GF-D8 (cell line): ENCODE measurements around the gene KHNYN.

Experiments used
- DNase-seq: peaks from one replicate; lab custom pipeline; 2025; lab: John Stamatoyannopoulos, UW

The KHNYN gene

GRCh38 chr14:24401810-24402702 is 27.7 kb upstream of the KHNYN start:
- DNase-seq = no peak

GRCh38 chr14:24403294-24403998 is 26.3 kb upstream of the KHNYN start:
- DNase-seq = no peak

GRCh38 chr14:24404814-24405213 is 24.9 kb upstream of the KHNYN start:
- DNase-seq = no peak

GRCh38 chr14:24406416-24406815 is 23.3 kb upstream of the KHNYN start:
- no peak for DNase-seq

GRCh38 chr14:24407608-24408325 is 22.0 kb upstream of the KHNYN start:
- no peak for DNase-seq

- DNase-seq = no peak
These were observed 21.0 kb upstream of the KHNYN start for GRCh38 chr14:24408764-24409163.

- DNase-seq = no peak
These were observed 20.6 kb upstream of the KHNYN start for GRCh38 chr14:24409192-24409591.

GRCh38 chr14:24409956-24410355 is 19.8 kb upstream of the KHNYN start:
- DNase-seq = no peak

- no peak for DNase-seq
These were observed 18.0 kb upstream of the KHNYN start for GRCh38 chr14:24411443-24412389.

- no peak for DNase-seq
These were observed 15.7 kb upstream of the KHNYN start for GRCh38 chr14:24414077-24414476.

GRCh38 chr14:24414732-24415420 is 14.9 kb upstream of the KHNYN start:
- no peak for DNase-seq

GRCh38 chr14:24415421-24416253 is 14.1 kb upstream of the KHNYN start:
- no peak for DNase-seq

- DNase-seq = no peak
These were observed 13.4 kb upstream of the KHNYN start for GRCh38 chr14:24416254-24416931.

GRCh38 chr14:24416932-24417619 is 12.7 kb upstream of the KHNYN start:
- DNase-seq = no peak

GRCh38 chr14:24417832-24418491 is 11.8 kb upstream of the KHNYN start:
- no peak for DNase-seq

GRCh38 chr14:24418492-24418873 is 11.3 kb upstream of the KHNYN start:
- DNase-seq = no peak

- peak; percentile 41 for DNase-seq
These were observed 7.5 kb upstream of the KHNYN start for GRCh38 chr14:24422261-24422660.
